ENCODE data around the gene ZXDC.

Gene ZXDC

GRCh38 chr3:126465928-126466544, 9.7 kb downstream of the ZXDC start:
- H3K4me3 Mint-ChIP-seq: peak overlapping the region; percentile 64
- no peaks in the 10 kb centered on the region for H3K27me3 Mint-ChIP-seq
- intact Hi-C loops (cut with micrococcal nuclease): loop anchor here (1.0 kb wide), 1 partner anchor 7 kb away; no protein-coding TSS in a partner anchor
- peaks cover 93% of the 10 kb centered on the region for H3K36me3 Mint-ChIP-seq (ENCODE audit: low read depth)
- peaks cover 61% of the 10 kb centered on the region for H3K4me1 Mint-ChIP-seq (ENCODE audit: low read depth)
- peak overlapping the region; percentile 83 for H3K27ac Mint-ChIP-seq
- no peaks in the 10 kb centered on the region for H3K9me3 Mint-ChIP-seq

- intact Hi-C loops (cut with micrococcal nuclease): loop anchor here (1.0 kb wide), 1 partner anchor 8 kb away; no protein-coding TSS in a partner anchor
- Mint-ChIP-seq H3K27ac (peak overlapping the region; percentile 83), H3K36me3 (ENCODE audit: low read depth) (peaks cover 91% of the 10 kb centered on the region), H3K4me3 (peak overlapping the region; percentile 6), H3K9me3 (no peaks in the 10 kb centered on the region), H3K27me3 (no peaks in the 10 kb centered on the region), H3K4me1 (ENCODE audit: low read depth) (peaks cover 59% of the 10 kb centered on the region)
Observed at GRCh38 chr3:126464997-126465396, 10.7 kb downstream of the ZXDC start.

GRCh38 chr3:126464494-126464893, 11.2 kb downstream of the ZXDC start:
- intact Hi-C loops (cut with micrococcal nuclease): no loop called here
- H3K4me3 Mint-ChIP-seq: peak overlapping the region; percentile 23

GRCh38 chr3:126464093-126464492, 11.6 kb downstream of the ZXDC start:
- no peaks in the 10 kb centered on the region for H3K9me3 Mint-ChIP-seq
- H3K27ac Mint-ChIP-seq: peak overlapping the region; percentile 83
- no peak overlapping the region for H3K4me3 Mint-ChIP-seq
- H3K27me3 Mint-ChIP-seq: no peaks in the 10 kb centered on the region
- peaks cover 91% of the 10 kb centered on the region for H3K36me3 Mint-ChIP-seq (ENCODE audit: low read depth)
- intact Hi-C loops (cut with micrococcal nuclease): no loop called here
- H3K4me1 Mint-ChIP-seq (ENCODE audit: low read depth): peaks cover 50% of the 10 kb centered on the region

More at GRCh38 chr3:126464494-126464893, 11.2 kb downstream of the ZXDC start:
- peaks cover 91% of the 10 kb centered on the region for H3K36me3 Mint-ChIP-seq (ENCODE audit: low read depth)
- H3K9me3 Mint-ChIP-seq: no peaks in the 10 kb centered on the region
- peaks cover 54% of the 10 kb centered on the region for H3K4me1 Mint-ChIP-seq (ENCODE audit: low read depth)
- peak overlapping the region; percentile 83 for H3K27ac Mint-ChIP-seq
- no peaks in the 10 kb centered on the region for H3K27me3 Mint-ChIP-seq

GRCh38 chr3:126463521-126463920, 12.2 kb downstream of the ZXDC start:
- Mint-ChIP-seq H3K27ac (no peak overlapping the region), H3K27me3 (no peaks in the 10 kb centered on the region), H3K4me1 (ENCODE audit: low read depth) (peaks cover 45% of the 10 kb centered on the region), H3K4me3 (no peak overlapping the region), H3K9me3 (no peaks in the 10 kb centered on the region), H3K36me3 (ENCODE audit: low read depth) (peaks cover 91% of the 10 kb centered on the region)
- intact Hi-C loops (cut with micrococcal nuclease): no loop called here

- Mint-ChIP-seq H3K27me3 (no peaks in the 10 kb centered on the region), H3K27ac (no peak overlapping the region), H3K36me3 (ENCODE audit: low read depth) (peaks cover 91% of the 10 kb centered on the region), H3K4me3 (no peak overlapping the region), H3K9me3 (no peaks in the 10 kb centered on the region), H3K4me1 (ENCODE audit: low read depth) (peaks cover 25% of the 10 kb centered on the region)
- intact Hi-C loops (cut with micrococcal nuclease): no loop called here
Observed at GRCh38 chr3:126461450-126462070, 14.1 kb downstream of the ZXDC start.

- intact Hi-C loops (cut with micrococcal nuclease): no loop called here
- H3K27ac Mint-ChIP-seq: no peak overlapping the region
- no peaks in the 10 kb centered on the region for H3K27me3 Mint-ChIP-seq
- peaks cover 13% of the 10 kb centered on the region for H3K4me1 Mint-ChIP-seq (ENCODE audit: low read depth)
- H3K4me3 Mint-ChIP-seq: no peak overlapping the region
- peaks cover 94% of the 10 kb centered on the region for H3K36me3 Mint-ChIP-seq (ENCODE audit: low read depth)
- no peaks in the 10 kb centered on the region for H3K9me3 Mint-ChIP-seq
Observed at GRCh38 chr3:126460381-126460780, 15.3 kb downstream of the ZXDC start.

- no peak overlapping the region for H3K4me3 Mint-ChIP-seq
- intact Hi-C loops (cut with micrococcal nuclease): no loop called here
- peaks cover 94% of the 10 kb centered on the region for H3K36me3 Mint-ChIP-seq (ENCODE audit: low read depth)
- H3K4me1 Mint-ChIP-seq (ENCODE audit: low read depth): peaks cover 7% of the 10 kb centered on the region
- no peaks in the 10 kb centered on the region for H3K9me3 Mint-ChIP-seq
- no peaks in the 10 kb centered on the region for H3K27me3 Mint-ChIP-seq
- H3K27ac Mint-ChIP-seq: no peak overlapping the region
Observed at GRCh38 chr3:126459763-126460127, 15.9 kb downstream of the ZXDC start.

- no peak overlapping the region for H3K4me3 Mint-ChIP-seq
- H3K4me1 Mint-ChIP-seq (ENCODE audit: low read depth): peaks cover 2% of the 10 kb centered on the region
- no peak overlapping the region for H3K27ac Mint-ChIP-seq
- H3K27me3 Mint-ChIP-seq: no peaks in the 10 kb centered on the region
- H3K36me3 Mint-ChIP-seq (ENCODE audit: low read depth): peaks cover 94% of the 10 kb centered on the region
- no peaks in the 10 kb centered on the region for H3K9me3 Mint-ChIP-seq
- intact Hi-C loops (cut with micrococcal nuclease): no loop called here
Observed at GRCh38 chr3:126459111-126459762, 16.5 kb downstream of the ZXDC start.

- H3K27me3 Mint-ChIP-seq: no peaks in the 10 kb centered on the region
- H3K4me3 Mint-ChIP-seq: no peak overlapping the region
- no peak overlapping the region for H3K27ac Mint-ChIP-seq
- no peaks in the 10 kb centered on the region for H3K9me3 Mint-ChIP-seq
- H3K36me3 Mint-ChIP-seq (ENCODE audit: low read depth): peaks cover 89% of the 10 kb centered on the region
- intact Hi-C loops (cut with micrococcal nuclease): no loop called here
- H3K4me1 Mint-ChIP-seq (ENCODE audit: low read depth): no peaks in the 10 kb centered on the region
Observed at GRCh38 chr3:126456766-126457388, 18.8 kb downstream of the ZXDC start.

- H3K9me3 Mint-ChIP-seq: no peaks in the 10 kb centered on the region
- H3K27ac Mint-ChIP-seq: no peak overlapping the region
- no peaks in the 10 kb centered on the region for H3K27me3 Mint-ChIP-seq
- no peaks in the 10 kb centered on the region for H3K4me1 Mint-ChIP-seq (ENCODE audit: low read depth)
- no peak overlapping the region for H3K4me3 Mint-ChIP-seq
- H3K36me3 Mint-ChIP-seq (ENCODE audit: low read depth): peaks cover 89% of the 10 kb centered on the region
- intact Hi-C loops (cut with micrococcal nuclease): no loop called here
Observed at GRCh38 chr3:126456211-126456610, 19.5 kb downstream of the ZXDC start.

- peaks cover 91% of the 10 kb centered on the region for H3K36me3 Mint-ChIP-seq (ENCODE audit: low read depth)
- no peak overlapping the region for H3K27ac Mint-ChIP-seq
- H3K9me3 Mint-ChIP-seq: no peaks in the 10 kb centered on the region
- no peak overlapping the region for H3K4me3 Mint-ChIP-seq
- H3K4me1 Mint-ChIP-seq (ENCODE audit: low read depth): no peaks in the 10 kb centered on the region
- H3K27me3 Mint-ChIP-seq: no peaks in the 10 kb centered on the region
- intact Hi-C loops (cut with micrococcal nuclease): no loop called here
Observed at GRCh38 chr3:126454437-126455198, 21.1 kb downstream of the ZXDC start.

- intact Hi-C loops (cut with micrococcal nuclease): no loop called here
- H3K27ac Mint-ChIP-seq: no peak overlapping the region
Observed at GRCh38 chr3:126454025-126454424, 21.7 kb downstream of the ZXDC start.

More at GRCh38 chr3:126454025-126454424, 21.7 kb downstream of the ZXDC start:
- Mint-ChIP-seq H3K36me3 (ENCODE audit: low read depth) (peaks cover 91% of the 10 kb centered on the region), H3K4me1 (ENCODE audit: low read depth) (no peaks in the 10 kb centered on the region), H3K9me3 (no peaks in the 10 kb centered on the region), H3K4me3 (no peak overlapping the region), H3K27me3 (no peaks in the 10 kb centered on the region)
